HG02981 (cell line): ENCODE results near the gene PI4KA.

Experiments used
- ATAC-seq: cut with Tn5 transposase; IDR thresholded peaks from one replicate; pipeline ENCODE4 v1.9.1; 2021; ENCODE audit warnings: mild to moderate bottlenecking, moderate library complexity; ENCODE audit not compliant: unreplicated experiment

PI4KA gene

DNA sequence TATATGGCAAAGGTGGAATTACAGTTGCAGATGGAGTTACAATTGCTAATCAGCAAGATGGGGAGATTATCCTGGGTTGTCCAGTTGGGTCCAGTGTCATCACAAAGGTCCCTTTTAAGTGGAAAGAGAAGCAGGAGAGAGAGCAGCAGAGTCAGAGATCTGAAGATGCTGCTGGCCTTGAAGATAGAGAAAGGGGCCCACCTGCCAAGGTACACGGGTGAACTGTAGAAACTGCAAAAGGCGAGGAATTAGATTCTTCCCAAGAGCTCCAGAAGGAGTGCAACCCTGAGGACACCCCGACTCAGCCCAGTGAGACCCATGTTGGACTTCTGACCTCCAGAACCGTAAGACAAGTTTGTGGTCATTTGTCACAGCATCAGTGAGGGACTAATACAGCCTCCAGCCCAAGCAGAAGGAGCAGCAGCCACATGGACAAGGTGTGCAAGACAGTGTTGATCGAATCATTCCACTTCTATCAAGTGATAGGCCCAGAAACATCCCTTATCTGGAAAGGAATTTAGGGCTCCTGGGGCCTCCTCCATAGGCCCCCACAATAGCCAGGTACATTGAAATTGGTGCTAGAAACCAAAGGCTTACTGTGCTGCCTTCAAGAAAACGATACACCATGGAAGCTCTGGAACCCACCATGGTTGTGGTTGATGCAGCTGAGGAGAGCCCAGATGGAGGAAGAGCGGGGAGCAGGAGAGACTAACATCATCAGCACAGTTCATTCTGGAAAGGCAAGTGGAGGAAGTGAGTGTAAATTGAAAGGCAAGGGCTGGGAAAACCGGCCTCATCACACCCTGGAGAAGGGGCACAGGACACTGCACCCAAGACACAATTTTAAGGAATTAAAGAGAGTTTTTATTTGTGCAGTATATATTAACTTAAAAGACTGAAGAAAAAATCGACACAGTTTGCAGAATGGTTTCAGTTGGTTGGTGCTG is 23.5 kb upstream of the PI4KA start:
- ATAC-seq: no peak

DNA sequence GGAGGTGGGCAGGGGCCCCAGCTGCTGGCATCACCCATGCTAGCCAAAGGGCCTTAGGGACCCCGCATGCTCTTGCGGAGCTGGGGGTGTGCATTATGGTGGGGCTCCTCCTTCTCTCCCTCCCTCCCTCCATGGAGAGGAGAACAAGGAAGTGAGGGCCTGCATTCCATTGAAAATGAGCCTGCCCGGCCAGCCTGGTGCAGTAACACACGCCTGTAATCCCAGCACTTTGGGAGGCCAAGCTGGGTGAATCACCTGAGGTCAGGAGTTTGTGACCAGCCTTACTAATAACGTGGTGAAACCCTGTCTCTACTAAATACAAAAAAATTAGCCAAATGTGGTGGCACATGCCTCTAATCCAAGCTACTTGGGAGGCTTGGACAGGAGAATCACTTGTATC is 22.6 kb upstream of the PI4KA start:
- no peak for ATAC-seq

DNA sequence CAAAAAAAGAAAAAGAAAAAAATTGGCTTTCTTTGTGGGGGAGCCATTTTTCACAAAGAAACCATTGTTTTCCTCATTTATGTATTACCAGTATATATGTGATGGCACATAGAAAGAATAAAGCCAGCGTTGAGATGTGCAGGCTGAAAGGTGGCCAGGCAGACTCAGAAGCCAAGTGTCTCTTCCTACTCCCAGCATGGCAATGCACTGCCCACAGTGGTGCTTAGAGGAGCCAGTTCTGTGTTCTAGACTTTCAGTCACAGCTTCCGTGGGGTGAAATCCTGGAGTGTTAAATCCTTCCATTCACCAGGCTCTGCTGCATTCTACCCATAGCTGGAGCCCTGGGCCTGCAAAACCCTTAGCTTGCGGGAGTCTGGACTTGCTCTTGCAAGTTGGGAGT is 19.1 kb upstream of the PI4KA start:
- no peak for ATAC-seq

DNA sequence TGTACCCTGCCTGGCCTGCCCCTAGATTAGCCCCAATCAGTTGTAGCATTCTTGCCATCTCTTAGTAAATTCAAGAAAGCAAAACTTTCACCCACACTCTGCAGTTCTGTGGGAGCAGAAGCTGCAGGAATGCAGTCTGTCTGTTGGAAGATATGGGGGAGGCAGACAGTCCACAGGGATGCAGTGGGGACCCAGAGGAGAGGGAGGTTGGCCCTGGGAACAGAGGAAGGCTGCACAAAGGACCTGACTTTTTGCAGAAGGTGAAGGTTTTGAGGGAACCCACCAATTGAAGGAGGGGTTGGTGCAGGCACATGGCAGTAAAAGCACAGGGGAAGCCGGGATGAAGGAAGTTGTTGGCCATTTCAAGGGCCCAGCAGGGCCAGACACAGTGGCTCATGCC is 16.7 kb upstream of the PI4KA start:
- no peak for ATAC-seq

DNA sequence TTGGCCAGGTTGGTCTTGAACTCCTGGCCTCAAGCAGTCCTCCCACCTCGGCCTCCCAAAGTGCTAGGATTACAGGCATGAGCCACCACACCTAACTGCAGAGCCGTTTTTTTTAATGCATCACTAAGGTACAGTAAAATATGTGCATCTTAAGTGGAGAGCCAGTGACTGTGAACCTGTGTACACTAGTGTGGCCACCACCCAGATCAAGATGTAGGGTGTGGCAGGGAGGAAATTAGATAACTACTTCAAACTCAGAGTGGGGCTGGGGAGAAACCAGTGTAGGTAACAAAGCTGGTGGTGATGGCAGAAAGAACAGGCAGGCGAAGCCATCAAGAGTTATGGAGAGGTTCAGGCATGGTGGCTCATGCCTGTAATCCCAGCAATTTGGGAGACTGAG is 14.6 kb upstream of the PI4KA start:
- no peak for ATAC-seq

DNA sequence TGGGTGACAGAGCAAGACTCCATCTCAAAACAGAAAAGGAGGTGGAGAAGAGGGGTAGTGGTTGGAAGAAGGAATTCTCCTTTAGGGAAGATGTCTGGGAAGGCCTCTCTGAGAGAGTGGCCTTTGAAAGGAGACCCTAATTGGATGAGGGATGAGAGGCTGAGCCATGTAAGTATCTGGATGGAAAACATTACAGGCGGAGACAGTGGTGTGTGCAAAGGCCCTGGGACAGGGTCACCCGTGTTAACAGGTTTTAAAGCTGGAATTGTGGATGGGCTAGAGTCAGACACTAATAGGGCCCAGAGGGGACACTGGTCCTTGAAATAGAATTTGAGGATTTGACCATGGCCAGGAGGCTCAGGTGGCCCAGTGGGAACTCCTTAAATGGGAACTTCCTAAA is 10.6 kb upstream of the PI4KA start:
- ATAC-seq: no peak

DNA sequence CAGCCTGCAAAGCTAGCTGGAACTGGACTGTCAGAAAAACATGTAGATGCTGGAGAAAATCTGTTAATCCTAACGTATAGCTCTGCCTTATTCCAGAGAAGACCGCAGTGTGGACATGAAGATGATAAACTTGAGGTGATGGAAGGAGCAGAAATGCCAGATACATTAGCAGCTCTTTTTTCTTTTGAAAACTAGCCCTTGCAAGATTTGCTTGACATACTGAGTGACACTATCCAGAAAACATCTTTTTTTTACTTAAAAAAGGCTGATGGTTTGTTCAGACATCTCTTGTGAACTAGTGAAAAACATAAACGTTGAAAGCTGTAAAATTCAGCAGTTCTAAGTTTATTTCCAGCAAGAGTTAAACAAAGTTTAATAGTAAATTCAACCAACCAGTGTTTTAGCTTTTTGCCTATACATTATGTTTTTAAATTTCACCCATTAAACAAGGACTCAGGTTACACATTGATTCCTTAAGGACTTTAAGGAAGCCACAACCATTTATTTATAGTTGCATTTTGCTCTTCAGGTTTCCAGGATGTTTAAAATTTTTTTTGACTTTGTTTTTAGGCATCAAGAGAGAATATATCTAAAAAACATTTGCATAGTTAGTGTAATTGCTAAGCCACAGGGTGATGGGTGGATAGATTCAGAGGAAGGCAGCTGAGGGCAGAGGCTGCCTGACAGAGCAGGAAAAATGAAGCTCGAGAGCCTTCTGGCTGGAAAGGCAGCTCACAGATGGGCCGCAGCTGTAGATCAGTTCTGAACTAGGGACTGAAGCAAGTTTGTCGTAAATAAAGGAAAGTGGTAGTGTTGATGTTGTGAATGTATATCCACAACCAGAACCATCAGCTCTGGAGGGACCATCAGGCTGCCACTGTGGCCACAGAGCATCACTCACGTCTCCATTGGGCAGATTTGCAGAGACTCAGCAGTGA is 9.7 kb upstream of the PI4KA start:
- no peak for ATAC-seq

DNA sequence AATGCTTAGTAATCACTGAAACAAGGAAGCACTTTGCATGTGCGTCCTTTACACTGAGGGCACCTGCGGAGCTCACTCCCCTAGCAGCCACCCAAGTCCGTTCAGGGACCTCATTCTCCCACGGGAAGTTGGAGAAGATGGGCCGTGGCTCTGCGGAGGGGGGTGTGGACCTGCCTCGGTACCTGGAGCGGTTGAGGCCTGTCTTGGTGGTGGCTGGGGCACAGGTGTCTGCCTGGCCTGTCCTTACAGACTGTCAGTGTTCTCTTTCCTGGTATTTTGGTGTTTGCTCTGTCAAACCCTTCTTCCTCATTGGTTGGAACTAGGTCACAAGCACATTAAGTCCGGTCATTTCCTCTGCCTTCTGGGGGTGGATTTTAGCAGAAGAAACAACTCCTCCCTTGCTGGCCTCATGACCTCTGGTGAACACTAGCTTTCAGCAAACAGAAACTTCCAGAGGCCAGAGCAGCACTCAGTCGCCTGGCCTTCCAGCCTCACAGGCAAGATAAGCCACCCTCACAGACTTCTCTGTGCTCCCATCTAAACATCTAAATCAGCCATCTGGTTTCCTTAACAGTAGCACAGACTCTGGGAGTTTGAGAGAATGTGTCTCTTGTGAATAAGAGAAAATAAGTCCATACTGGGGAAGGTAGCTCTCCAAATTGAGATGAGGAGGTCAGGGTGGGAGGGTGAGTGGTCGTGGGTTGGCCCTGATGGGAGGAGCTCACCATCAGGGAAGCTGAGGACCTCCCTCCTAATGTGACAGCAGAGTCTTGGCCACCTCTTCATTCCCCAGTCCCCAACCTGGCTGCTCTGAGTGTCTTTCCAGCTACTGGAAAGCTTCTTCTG is 8.8 kb upstream of the PI4KA start:
- ATAC-seq: no peak

DNA sequence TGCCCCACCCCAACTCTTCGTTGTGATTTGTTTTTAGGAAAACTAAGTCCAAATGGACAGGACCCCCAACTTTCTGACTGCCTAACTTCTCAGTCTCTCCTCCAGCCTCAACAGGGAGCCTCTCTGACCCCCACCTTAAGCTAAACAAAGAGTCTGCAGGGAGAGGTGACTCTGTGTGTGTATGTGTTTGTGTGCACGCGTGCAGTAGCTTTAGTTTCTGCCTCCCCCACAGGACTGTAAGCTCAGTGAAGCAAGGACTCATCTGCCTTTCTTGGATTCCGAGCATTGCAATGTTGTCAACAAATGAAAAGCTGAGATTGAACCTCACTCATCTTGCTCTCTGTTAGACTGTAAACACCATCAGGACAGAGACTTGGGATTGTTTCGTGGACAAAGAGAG is 8.1 kb upstream of the PI4KA start:
- no peak for ATAC-seq

DNA sequence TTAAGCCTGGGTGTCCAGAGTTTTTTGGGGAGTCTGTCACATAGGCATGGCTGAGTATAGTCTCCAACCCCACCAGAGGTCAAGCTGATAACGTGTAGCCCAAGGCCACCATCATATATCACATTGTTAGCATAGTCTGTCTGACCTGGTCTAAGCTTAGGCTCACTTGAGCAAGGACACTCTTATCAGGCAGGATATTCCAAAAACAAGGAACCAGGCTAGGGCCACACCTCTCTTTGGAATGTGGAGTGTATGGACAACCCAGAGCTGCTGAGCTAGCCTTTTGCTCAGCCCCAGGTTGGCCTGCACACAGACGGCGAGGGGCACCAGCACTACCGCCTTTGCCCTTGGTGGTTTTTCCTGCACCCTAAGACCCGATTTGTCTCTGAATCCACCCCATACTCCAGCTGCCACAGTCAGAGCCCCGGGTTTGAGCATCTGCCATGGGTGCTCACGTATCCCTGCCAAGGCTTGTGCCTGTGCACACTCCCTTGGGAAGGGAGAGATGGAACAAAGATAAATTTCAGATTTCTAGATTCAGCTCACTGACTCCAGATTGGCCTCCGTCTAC is 7.3 kb upstream of the PI4KA start:
- no peak for ATAC-seq

DNA sequence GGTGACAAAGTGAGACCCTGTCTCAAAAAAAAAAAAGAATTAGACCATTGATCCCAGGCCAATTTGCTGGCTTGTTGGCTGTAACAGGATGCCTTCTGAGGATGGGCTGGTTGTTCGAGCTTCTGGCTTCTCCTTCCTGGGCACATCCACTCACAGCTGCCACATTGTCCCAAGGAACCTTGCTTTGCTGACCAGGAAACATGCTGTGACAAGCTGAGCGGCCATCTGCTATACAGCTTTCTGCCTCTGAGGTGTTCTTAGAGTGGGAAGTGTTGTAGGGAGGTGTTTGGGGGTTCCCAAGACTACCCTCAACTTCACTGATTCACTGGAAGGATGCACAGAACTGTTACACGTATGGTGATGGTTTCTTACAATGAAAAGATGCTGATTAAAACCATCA is 6.7 kb upstream of the PI4KA start:
- ATAC-seq: no peak

DNA sequence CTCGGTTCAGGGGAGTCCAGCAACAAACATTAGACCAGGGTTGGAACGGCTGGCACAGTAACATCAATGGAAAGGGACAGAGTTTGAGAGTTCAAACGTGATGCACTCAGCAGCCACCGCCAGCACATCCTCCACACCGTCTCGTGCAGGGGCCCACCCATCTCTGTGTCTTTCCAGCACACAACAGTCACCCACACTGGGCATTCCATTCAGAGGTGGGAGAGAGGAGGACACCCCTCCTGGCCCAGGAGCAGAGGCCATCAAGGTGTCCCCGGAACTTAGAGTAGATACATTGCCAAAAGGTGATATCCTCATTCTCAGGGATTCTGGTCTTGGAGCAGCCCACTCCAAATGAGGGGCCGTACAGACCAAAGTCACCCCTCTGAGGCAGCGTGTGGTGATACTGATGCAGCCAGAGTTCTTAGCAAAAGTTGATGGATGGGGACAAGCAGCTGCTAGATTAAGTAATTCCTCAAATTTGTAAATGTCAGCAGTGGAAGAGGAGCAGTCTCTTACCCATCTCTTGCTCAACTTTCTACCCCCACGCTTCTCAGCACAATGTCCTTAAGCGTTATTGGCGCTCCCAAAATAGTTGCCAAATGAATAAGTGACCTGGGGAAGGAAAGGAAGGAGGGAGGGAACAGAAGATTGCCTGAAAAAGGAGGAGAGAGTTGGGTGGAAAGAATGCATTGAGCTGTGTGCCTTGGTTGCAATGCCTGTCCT is 5.7 kb upstream of the PI4KA start:
- ATAC-seq: no peak

DNA sequence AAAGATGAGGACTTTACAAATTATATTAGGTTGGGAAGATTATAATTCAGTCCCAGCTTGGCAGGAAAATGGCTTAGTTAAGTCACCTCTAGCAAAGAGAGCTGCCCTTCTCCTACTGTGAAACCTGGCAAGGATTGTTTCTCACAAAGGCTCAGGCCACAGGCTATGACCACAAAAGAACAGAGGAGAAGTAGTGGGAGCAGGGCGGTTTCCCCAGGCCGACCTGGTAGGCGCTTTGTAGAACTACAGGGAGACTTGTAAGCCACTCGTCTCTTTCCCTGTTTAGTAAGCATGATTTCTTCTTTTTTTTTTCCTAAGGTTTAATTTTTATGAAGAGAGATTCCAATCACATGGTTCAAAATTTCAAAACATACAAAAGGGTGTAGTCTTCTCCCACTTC is 4.8 kb upstream of the PI4KA start:
- no peak for ATAC-seq

DNA sequence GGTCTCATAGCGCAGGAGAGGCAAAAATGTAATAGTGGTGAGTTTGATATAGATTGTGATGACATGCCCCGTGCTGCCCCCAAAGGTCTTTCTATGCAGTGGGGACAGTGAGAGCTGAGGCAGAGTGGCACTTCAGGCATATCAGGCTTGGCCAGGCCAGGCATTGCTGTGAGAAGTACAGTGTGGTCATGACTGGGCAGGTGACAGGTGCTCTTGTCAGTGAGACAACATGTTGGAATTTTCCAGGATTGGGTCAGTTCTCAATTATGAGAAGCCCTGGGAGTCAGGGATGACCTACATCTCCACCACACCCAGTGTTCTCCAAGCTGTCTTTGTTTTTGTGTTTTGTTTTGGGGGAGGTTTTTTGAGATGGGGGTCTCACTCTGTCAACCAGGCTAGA is 3.9 kb upstream of the PI4KA start:
- no peak for ATAC-seq

DNA sequence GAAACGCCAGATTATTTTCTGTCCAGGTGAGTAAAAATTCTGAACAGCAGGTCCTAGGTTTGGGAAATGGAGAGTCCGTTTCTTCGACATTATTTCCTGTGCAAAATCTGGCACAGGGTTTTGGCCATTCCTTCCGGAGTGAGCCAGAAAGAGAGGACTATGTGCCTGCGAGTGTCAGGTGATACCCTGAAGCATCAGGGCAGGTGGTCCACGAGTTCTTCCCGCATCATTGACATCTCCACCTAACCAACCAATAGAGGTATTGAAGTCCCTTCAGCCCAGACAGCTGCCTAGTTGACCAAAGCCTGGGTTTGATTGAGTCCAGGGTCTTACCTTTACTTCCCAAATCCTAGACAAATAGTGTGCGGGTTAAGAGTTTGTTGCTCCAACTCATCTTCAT is 1.0 kb upstream of the PI4KA start:
- no peak for ATAC-seq

DNA sequence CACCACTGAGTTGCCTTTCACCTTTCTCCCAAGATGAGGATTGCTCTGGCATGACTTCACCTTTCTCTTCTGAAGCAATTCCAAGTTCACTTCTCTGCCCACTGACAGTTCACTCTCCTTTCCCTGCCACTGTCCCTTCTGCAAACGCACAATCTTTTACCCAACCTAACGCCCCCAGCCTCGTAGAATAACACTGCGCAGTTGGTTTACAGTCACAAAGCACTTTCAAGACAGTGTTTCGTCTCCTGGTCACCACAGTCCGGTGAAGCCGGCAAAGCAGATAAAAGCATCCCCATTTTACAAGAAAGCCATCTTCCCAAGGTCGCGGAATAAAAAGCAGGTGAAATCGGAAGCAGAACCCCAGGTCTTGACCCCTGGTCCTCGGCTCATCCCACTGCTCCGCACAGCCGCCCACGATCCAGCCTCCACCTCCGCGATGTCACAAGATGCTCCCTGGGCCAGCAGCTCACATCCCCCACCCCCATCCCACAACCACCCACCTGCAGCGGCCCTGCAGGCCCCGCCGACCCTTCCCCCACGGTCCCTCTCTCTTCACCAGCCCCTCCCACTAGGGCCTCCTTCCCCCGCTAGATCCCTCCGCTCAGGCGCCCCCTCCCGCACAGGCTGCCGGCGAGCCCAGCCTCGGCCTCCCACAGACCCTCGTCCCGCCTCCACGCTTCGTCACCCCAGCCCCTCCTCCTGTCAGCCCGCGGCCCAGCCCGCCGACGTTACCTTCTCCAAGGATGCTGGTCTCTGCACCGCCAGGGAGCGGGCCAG is 585 bp downstream of the PI4KA start:
- ATAC-seq: peak; percentile 47

DNA sequence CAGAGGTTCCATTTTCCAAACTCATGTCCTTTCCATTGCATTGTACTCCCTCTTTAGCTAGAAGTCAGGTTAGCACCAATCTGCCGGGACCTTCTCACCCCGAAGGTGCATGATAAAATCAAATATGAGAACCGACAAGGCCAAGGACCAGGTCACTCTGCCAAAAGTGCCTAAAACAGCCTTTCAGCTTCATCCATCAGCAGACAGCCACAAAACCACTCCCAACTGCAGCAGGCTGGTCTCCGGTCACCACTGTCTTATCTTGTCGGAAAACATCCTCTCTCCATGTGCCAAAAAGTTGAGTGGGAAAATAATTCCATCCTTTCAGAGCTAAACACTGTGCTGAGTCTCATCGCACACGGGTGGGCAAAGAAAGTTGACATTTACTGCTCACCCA is 1.4 kb downstream of the PI4KA start:
- no peak for ATAC-seq

DNA sequence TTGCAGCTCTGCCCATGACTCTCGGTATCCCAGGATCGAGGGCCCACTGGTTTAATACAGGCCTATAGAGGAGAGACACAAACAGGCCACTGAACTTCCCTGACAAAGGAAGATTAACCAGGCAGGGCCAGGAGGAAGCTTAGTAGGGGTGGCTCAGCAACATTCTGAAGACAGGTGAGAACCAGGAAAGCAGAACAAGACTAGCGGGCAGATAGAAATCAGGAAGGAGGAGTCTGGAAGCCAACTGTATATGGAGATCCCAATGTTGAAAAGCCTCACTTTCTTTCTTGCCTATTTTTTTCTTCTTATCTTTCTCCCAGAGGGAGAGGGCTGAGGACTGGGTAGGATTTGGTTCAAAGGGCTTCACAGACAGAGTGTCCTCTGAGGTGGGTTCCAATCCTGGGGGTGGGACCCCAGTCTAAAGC is 5.4 kb downstream of the PI4KA start:
- ATAC-seq: no peak

DNA sequence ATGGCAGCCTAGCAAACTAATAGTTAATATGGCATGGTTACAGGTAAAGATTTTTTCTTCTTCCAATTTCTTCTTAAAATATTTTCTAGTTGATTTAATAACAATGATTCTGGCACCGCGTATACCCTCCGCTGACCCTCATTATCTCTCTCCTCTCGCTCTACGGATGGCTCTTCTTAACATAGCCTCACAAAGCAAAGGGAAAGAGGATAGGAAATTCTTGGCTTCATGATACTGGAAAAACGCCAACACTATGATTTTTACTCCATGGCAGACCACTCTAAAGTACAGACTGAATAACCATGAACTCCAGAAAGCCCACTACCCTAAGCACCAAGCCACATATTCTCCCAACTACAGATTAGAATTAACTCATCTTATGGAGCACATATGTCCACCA is 6.1 kb downstream of the PI4KA start:
- no peak for ATAC-seq
